GM13976 (cell line): ENCODE measurements around the gene PPM1K.
"Not testable (repeated sequence)": the region's sequence is repeated elsewhere in the genome, so short reads cannot be mapped to it uniquely, and the experiment has no call there.

Source experiments
- DNase-seq: peaks from one replicate; pipeline ENCODE4 v3.0.0; 2012; ENCODE audit warnings: low spot score
- CTCF ChIP-seq: IDR thresholded peaks from 2 replicates; pipeline ENCODE4 v1.5.1; 2012; ENCODE audit warnings: borderline replicate concordance, mild to moderate bottlenecking; ENCODE audit not compliant: insufficient read depth; ENCODE audit errors: extremely low read depth, missing control alignments, control extremely low read depth
- in situ Hi-C: fragments of 300-500 bp; cut with MboI; formaldehyde crosslinking; loops from one replicate; pipeline ENCODE4 v1.12.0; 2022; ENCODE audit warnings: low sequenced_read_pairs, mixed read lengths, inconsistent platforms; ENCODE audit not compliant: unreplicated experiment

Gene PPM1K

GRCh38 chr4:88315460-88316017 lies 31.2 kb upstream of the PPM1K start:
- no peak for DNase-seq
- TF ChIP-seq CTCF: no peak
- in situ Hi-C loops: no loop called here

- DNase-seq, in situ Hi-C loops: not testable (repeated sequence)
Measured at GRCh38 chr4:88313088-88313624, 28.8 kb upstream of the PPM1K start.

- no peak for DNase-seq
- in situ Hi-C loops: no loop called here
Measured at GRCh38 chr4:88308587-88308986, 24.2 kb upstream of the PPM1K start.

GRCh38 chr4:88297725-88298454 lies 13.5 kb upstream of the PPM1K start:
- DNase-seq: no peak
- no peak for TF ChIP-seq CTCF
- in situ Hi-C loops: no loop called here

More at GRCh38 chr4:88308587-88308986, 24.2 kb upstream of the PPM1K start:
- no peak for TF ChIP-seq CTCF

GRCh38 chr4:88297212-88297516 lies 12.8 kb upstream of the PPM1K start:
- DNase-seq: no peak
- in situ Hi-C loops: no loop called here
- no peak for TF ChIP-seq CTCF

- no peak for DNase-seq
- TF ChIP-seq CTCF: no peak
- in situ Hi-C loops: no loop called here
Measured at GRCh38 chr4:88296413-88297211, 12.3 kb upstream of the PPM1K start.

GRCh38 chr4:88295656-88296055 lies 11.3 kb upstream of the PPM1K start:
- TF ChIP-seq CTCF: no peak
- no peak for DNase-seq
- in situ Hi-C loops: no loop called here
